Coronary artery (tissue), 2 donors: ENCODE results near the gene SLF1.
A peak's percentile ranks its signal among the peaks of the same experiment; 100 is the strongest.

Experiments
- DNase-seq: peaks from one replicate; pipeline ENCODE4 v3.0.0-alpha.2; 2017; ENCODE audit warnings: low spot score
- H3K27ac ChIP-seq, 2 donors: fragments of 200-600 bp; sonication (generic); one replicate each; pipeline ENCODE4 v1.5.1; 2016 to 2019
- H3K4me3 ChIP-seq: fragments of 200-600 bp; sonication (generic); 2 replicates; pipeline ENCODE4 v1.5.1; 2016; ENCODE audit warnings: mild to moderate bottlenecking, moderate library complexity
- TF ChIP-seq, protein P1 (sequence below): fragments of 200-600 bp; sonication (generic); IDR thresholded peaks from one replicate; pipeline ENCODE4 v1.5.1; 2019; ENCODE audit warnings: antibody characterized with exemption

The SLF1 gene

DNA sequence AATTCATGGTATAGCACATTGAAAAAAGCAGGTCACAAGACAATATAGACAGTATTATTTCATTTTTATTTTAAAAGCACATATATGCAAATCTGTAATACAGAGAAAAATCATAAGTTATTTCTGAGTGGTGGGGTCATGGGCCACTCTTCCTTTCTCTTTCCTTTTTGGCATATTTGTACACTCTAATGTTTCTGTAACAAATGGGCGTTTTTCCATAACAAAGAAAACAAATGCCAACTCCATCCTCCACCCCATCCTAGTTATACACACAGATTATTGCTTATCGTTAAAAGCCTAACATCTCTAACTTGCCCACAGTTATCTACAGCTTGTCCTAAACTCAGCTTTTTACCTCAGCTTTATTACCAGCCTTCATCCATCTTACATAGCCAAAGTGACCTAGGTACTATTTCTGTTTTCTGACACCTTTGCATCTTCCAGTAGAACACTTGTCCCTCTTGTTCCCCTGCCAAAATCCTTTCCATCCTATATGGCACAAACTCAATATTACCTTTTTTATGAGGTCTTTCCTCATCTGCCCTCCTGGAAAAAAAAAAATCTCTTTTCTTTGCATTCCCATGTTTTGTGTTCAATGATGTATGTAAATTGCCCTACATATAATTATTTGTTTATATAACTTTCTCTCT, 4.2 kb upstream of the SLF1 start:
- Histone ChIP-seq H3K27ac (no peak overlapping the region), H3K4me3 (no peak overlapping the region)
- DNase-seq, result no peak
- TF ChIP-seq, protein P1, sequence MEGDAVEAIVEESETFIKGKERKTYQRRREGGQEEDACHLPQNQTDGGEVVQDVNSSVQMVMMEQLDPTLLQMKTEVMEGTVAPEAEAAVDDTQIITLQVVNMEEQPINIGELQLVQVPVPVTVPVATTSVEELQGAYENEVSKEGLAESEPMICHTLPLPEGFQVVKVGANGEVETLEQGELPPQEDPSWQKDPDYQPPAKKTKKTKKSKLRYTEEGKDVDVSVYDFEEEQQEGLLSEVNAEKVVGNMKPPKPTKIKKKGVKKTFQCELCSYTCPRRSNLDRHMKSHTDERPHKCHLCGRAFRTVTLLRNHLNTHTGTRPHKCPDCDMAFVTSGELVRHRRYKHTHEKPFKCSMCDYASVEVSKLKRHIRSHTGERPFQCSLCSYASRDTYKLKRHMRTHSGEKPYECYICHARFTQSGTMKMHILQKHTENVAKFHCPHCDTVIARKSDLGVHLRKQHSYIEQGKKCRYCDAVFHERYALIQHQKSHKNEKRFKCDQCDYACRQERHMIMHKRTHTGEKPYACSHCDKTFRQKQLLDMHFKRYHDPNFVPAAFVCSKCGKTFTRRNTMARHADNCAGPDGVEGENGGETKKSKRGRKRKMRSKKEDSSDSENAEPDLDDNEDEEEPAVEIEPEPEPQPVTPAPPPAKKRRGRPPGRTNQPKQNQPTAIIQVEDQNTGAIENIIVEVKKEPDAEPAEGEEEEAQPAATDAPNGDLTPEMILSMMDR, result no peak

DNA sequence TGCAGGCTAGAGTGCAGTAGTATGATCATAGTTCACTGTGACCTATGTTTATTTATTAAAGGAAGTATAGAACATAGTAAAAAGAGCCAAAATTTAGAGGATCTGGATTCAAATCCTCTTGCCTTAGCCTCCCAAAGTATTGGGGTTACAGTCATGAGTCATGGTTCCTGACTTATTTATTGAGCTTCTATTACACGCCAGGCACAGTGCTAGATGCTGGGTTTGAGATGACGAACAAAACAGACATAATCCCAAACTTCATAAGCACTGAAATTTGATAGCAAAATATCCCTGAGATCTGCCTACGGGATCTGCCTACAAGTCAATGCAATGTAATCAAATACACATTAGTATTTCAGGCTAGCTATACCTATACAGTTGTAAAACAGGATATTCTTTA, 2.6 kb upstream of the SLF1 start:
- no peak overlapping the region for H3K27ac ChIP-seq
- no peak overlapping the region for H3K4me3 ChIP-seq
- no peak for DNase-seq
- TF ChIP-seq, protein P1, result no peak

DNA sequence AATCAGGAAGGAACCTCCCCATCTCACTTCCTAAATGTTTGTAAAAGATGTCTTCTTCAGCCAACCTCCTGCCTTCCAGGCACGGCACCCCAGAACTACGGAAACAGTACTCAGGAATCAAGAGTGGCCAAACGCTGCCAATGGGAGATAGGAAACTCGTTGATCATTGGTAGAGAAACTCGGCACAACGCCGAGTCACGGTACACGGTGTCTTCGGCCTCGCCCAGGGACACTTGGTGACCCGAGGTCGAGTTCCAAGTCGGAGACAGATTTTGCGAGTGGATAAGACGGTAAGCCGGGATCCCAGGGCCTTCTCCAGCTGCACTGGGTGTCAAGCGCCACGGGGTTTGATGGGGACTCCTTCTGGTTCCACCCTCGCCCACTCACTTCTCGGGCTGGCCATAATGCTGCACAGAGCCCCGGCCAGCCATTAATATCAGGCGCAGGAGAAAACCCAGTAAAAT, 408 bp upstream of the SLF1 start:
- TF ChIP-seq, protein P1, result no peak
- no peak for DNase-seq

DNA sequence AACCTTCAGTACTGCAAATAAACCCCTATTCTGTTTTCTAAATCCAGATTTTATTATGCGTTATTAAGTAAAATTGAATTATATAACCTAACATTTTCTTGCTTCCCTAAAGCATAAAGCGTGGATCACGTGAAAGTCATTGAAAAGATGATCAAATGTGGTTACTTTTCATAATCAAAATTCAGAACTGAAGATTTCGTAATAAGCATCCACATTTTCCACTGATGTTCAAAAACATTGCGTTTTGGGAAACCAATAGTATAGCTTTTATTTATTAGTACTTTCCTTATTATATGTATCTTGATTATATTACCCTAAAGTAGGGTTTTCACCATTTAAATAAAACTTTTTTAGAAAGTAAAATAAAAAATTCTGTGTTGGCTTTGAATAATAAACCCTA, 1.8 kb downstream of the SLF1 start:
- TF ChIP-seq, protein P1, result no peak
- H3K27ac ChIP-seq, result no peak overlapping the region
- no peak overlapping the region for H3K4me3 ChIP-seq
- DNase-seq, result no peak

More for the DNA sequence above, 408 bp upstream of the SLF1 start:
- peak overlapping the region; percentile 4 to 85 for H3K27ac ChIP-seq
- H3K4me3 ChIP-seq, result peak overlapping the region; percentile 88

DNA sequence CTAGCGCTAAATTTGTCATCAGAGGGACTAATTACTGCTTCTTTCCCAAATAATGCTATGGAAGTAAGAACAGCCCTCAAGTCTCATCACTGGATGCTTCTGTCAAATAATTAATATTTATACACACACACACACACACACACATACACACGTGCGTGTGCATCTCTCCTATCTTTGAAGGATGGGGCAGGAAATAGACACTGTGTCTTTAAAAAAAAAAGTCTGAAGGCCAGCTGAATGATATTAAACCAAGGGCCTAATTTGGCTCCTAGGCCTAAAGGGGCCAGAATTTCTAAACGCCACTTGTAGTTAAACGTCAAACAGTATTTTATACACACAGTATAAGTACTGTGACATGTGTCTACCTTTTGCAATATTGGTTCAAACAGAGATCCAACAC, 3.3 kb downstream of the SLF1 start:
- TF ChIP-seq, protein P1, result no peak
- no peak overlapping the region for H3K4me3 ChIP-seq
- no peak overlapping the region for H3K27ac ChIP-seq
- no peak for DNase-seq

DNA sequence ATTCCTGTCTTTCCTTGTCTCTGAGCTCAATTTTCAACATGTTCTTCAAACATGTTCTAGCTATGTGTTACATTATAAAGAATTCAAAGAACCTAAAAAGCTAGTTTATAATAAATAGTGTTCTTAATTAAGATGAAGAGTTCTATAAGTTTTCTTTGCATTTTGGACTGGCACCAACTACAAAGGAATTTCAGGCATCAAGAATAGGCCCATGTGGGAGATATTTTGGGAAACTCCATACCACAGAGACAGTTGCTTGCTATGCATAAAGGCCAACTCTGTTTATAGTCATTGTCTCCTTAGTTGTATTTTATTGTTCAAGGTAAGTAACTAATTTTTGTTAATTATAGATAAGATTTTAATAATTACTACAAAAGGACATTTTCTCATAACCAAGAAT, 4.5 kb downstream of the SLF1 start:
- Histone ChIP-seq H3K4me3 (no peak overlapping the region), H3K27ac (no peak overlapping the region)
- TF ChIP-seq, protein P1, result no peak
- DNase-seq, result no peak

DNA sequence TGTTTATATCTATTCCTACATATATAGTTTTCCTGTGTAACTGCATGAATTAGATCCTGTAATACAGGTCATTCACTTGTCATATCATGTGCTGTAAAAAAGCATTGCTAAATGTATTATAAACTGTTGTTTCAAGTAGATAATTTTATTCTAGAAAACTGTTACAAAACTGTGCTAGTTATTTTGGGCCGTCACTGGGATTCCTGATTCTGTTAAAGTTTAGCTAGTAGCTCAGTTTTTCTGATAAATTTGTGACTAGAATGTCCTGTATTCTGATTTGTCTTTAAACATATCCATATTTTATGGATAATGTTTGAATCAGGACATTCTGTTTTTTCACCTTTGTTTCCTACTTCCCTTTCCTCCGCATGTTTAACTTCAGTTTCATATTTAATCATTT, 5.4 kb downstream of the SLF1 start:
- DNase-seq, result no peak
- H3K4me3 ChIP-seq, result no peak overlapping the region
- TF ChIP-seq, protein P1, result no peak

More for the DNA sequence above, 5.4 kb downstream of the SLF1 start:
- no peak overlapping the region for H3K27ac ChIP-seq
